DND-41 (cell line): ENCODE data around the gene SNX2.

Experiments used
- ATAC-seq: fragments of 200-7000 bp; cut with Tn5 transposase; 3 replicates; pipeline ENCODE4 v1.9.1; 2021; ENCODE audit warnings: low read depth; ENCODE audit not compliant: insufficient read depth
- DNase-seq: peaks from one replicate; pipeline ENCODE4 v3.0.0-alpha.2; 2020
- H2AFZ ChIP-seq: 2 replicates; pipeline ENCODE4 v1.6.0; 2012; ENCODE audit warnings: low read depth, low read length
- H3K27ac ChIP-seq: 2 replicates; pipeline ENCODE4 v1.5.1; 2012; ENCODE audit warnings: low read length, inconsistent platforms
- H3K27me3 ChIP-seq: fragments of 200-600 bp; sonication (generic); 2 replicates; pipeline ENCODE4 v1.6.0; 2012; ENCODE audit warnings: low read length, mild to moderate bottlenecking, inconsistent platforms; ENCODE audit not compliant: insufficient read depth, poor library complexity
- H3K36me3 ChIP-seq: 2 replicates; pipeline ENCODE4 v1.5.1; 2012; ENCODE audit warnings: low read length, inconsistent platforms; ENCODE audit not compliant: insufficient read depth
- H3K4me1 ChIP-seq: 2 replicates; pipeline ENCODE4 v1.5.1; 2012; ENCODE audit warnings: mild to moderate bottlenecking, low read length; ENCODE audit not compliant: insufficient read depth
- H3K4me2 ChIP-seq: 2 replicates; pipeline ENCODE4 v1.6.0; 2012; ENCODE audit warnings: mild to moderate bottlenecking, moderate library complexity, low read length, inconsistent platforms; ENCODE audit not compliant: insufficient read depth
- H3K4me3 ChIP-seq, 2 experiments: fragments of 200-600 bp in 1 of 2; shearing (Covaris generic) in 1 of 2; 2 replicates each; pipeline ENCODE4 v1.5.1; 2012 to 2016; ENCODE audit warnings: inconsistent platforms in 2 of 2, low read length in 2 of 2, mild to moderate bottlenecking in 2 of 2, low read depth in 1 of 2, moderate library complexity in 1 of 2
- H3K79me2 ChIP-seq: 2 replicates; pipeline ENCODE4 v1.6.0; 2012; ENCODE audit warnings: low read length, inconsistent platforms; ENCODE audit not compliant: insufficient read depth
- H3K9ac ChIP-seq: 2 replicates; pipeline ENCODE4 v1.6.0; 2012; ENCODE audit warnings: low read depth, mild to moderate bottlenecking, inconsistent platforms, low read length, moderate library complexity
- H3K9me3 ChIP-seq: 2 replicates; pipeline ENCODE4 v1.5.1; 2012; ENCODE audit warnings: low read length, moderate library complexity, mild to moderate bottlenecking, inconsistent platforms; ENCODE audit not compliant: insufficient read depth, severe bottlenecking
- H4K20me1 ChIP-seq: 2 replicates; pipeline ENCODE4 v1.6.0; 2012; ENCODE audit warnings: low read length; ENCODE audit not compliant: insufficient read depth
- CTCF ChIP-seq: IDR thresholded peaks from 2 replicates; pipeline ENCODE4 v1.5.1; 2012; ENCODE audit warnings: borderline replicate concordance, low read length, moderate library complexity, mild to moderate bottlenecking; ENCODE audit not compliant: poor library complexity, severe bottlenecking; ENCODE audit errors: extremely low read depth
- EZH2 ChIP-seq: IDR thresholded peaks from 3 replicates; pipeline ENCODE4 v1.6.1; 2012; ENCODE audit warnings: borderline replicate concordance, low read depth, mild to moderate bottlenecking, moderate library complexity, low read length, inconsistent platforms; ENCODE audit not compliant: severe bottlenecking

Gene SNX2

GRCh38 chr5:122730456-122730855, 44.4 kb upstream of the SNX2 start:
- H3K9ac ChIP-seq, result no peak overlapping the region
- no peak for DNase-seq
- no peaks in the 10 kb centered on the region for H3K79me2 ChIP-seq
- H3K27ac ChIP-seq, result no peak overlapping the region
- no peaks in the 10 kb centered on the region for H3K9me3 ChIP-seq
- no peaks in the 10 kb centered on the region for H3K36me3 ChIP-seq
- H3K27me3 ChIP-seq, result no peaks in the 10 kb centered on the region
- no peak for ATAC-seq
- TF ChIP-seq EZH2 (no peak), CTCF (no peak)
- no peak overlapping the region for H3K4me2 ChIP-seq
- no peak overlapping the region for H3K4me3 ChIP-seq
- no peak overlapping the region for H2AFZ ChIP-seq
- no peaks in the 10 kb centered on the region for H4K20me1 ChIP-seq
- no peaks in the 10 kb centered on the region for H3K4me1 ChIP-seq

- Histone ChIP-seq H3K9me3 (no peaks in the 10 kb centered on the region), H3K4me2 (no peak overlapping the region), H2AFZ (no peak overlapping the region), H3K9ac (no peak overlapping the region), H3K27me3 (no peaks in the 10 kb centered on the region), H4K20me1 (no peaks in the 10 kb centered on the region), H3K4me1 (no peaks in the 10 kb centered on the region), H3K27ac (no peak overlapping the region), H3K4me3 (no peak overlapping the region), H3K79me2 (no peaks in the 10 kb centered on the region), H3K36me3 (no peaks in the 10 kb centered on the region)
- DNase-seq (no peak), ATAC-seq (no peak)
- no peak for TF ChIP-seq CTCF
- no peak for TF ChIP-seq EZH2
These were observed 38.6 kb upstream of the SNX2 start for GRCh38 chr5:122736086-122736845.

GRCh38 chr5:122738088-122738487, 36.8 kb upstream of the SNX2 start:
- H3K36me3 ChIP-seq, result no peaks in the 10 kb centered on the region
- no peaks in the 10 kb centered on the region for H4K20me1 ChIP-seq
- H3K9me3 ChIP-seq, result no peaks in the 10 kb centered on the region
- no peak for ATAC-seq
- no peaks in the 10 kb centered on the region for H3K27me3 ChIP-seq
- H3K79me2 ChIP-seq, result no peaks in the 10 kb centered on the region
- no peak overlapping the region for H3K4me3 ChIP-seq
- no peak overlapping the region for H3K9ac ChIP-seq
- no peak overlapping the region for H3K4me2 ChIP-seq
- DNase-seq, result no peak
- H2AFZ ChIP-seq, result no peak overlapping the region
- no peak overlapping the region for H3K27ac ChIP-seq
- TF ChIP-seq EZH2 (no peak), CTCF (no peak)
- H3K4me1 ChIP-seq, result no peaks in the 10 kb centered on the region
